Neural cell (in vitro differentiated cells): ENCODE measurements around the gene SLC22A14. TPM values are rescaled to one million over a fixed set of nuclear protein-coding genes. Genes with fewer than 3 reads are reported as not detected.

Source experiments
- H2AFZ ChIP-seq: fragments of 200-600, 300-800 bp; sonication (generic), shearing (Covaris generic); 2 replicates; pipeline ENCODE4 v1.6.0; 2014; ENCODE audit warnings: low read depth, mild to moderate bottlenecking, antibody characterized with exemption, low read length, moderate library complexity
- H3F3A ChIP-seq: fragments of 200-600 bp; shearing (Covaris generic); 2 replicates; pipeline ENCODE4 v1.6.1; 2016; ENCODE audit warnings: mild to moderate bottlenecking, moderate library complexity, mixed read lengths, antibody characterized with exemption, low read length; ENCODE audit not compliant: insufficient read depth, poor library complexity, severe bottlenecking
- H3K27ac ChIP-seq: fragments of 200-600, 300-800 bp; sonication (generic), shearing (Covaris generic); 2 replicates; pipeline ENCODE4 v1.5.1; 2014; ENCODE audit warnings: mild to moderate bottlenecking, low read length, moderate library complexity
- H3K27me3 ChIP-seq: fragments of 300-800, 200-600 bp; sonication (generic), shearing (Covaris generic); 2 replicates; pipeline ENCODE4 v1.6.0; 2014; ENCODE audit warnings: mild to moderate bottlenecking, low read depth, low read length, moderate library complexity; ENCODE audit not compliant: insufficient read depth
- H3K36me3 ChIP-seq: fragments of 300-800, 200-600 bp; sonication (generic), shearing (Covaris generic); 2 replicates; pipeline ENCODE4 v1.5.1; 2014; ENCODE audit warnings: mild to moderate bottlenecking, antibody characterized with exemption, low read length, moderate library complexity; ENCODE audit not compliant: insufficient read depth
- H3K4me2 ChIP-seq: fragments of 300-800, 200-600 bp; sonication (generic), shearing (Covaris generic); 2 replicates; pipeline ENCODE4 v1.6.0; 2014; ENCODE audit warnings: mild to moderate bottlenecking, low read length
- H3K4me3 ChIP-seq: fragments of 300-800, 200-600 bp; sonication (generic), shearing (Covaris generic); 2 replicates; pipeline ENCODE4 v1.5.1; 2014; ENCODE audit warnings: mild to moderate bottlenecking, low read length, moderate library complexity
- H3K79me2 ChIP-seq: fragments of 200-600 bp; shearing (Covaris generic); replicated peaks from 2 replicates; pipeline ENCODE4 v1.6.0; 2014; ENCODE audit warnings: mild to moderate bottlenecking, low read length, moderate library complexity; ENCODE audit not compliant: insufficient read depth
- H3K9ac ChIP-seq: fragments of 300-800, 200-600 bp; sonication (generic), shearing (Covaris generic); 2 replicates; pipeline ENCODE4 v1.6.1; 2016; ENCODE audit warnings: mild to moderate bottlenecking, low read length, mixed read lengths
- H3K9me2 ChIP-seq: fragments of 200-600 bp; shearing (Covaris generic); 2 replicates; pipeline ENCODE4 v1.6.1; 2016; ENCODE audit warnings: mild to moderate bottlenecking, low read length, mixed read lengths; ENCODE audit not compliant: insufficient read depth
- H3K9me3 ChIP-seq: fragments of 200-600, 300-800 bp; sonication (generic), shearing (Covaris generic); 2 replicates; pipeline ENCODE4 v1.6.1; 2016; ENCODE audit warnings: mild to moderate bottlenecking, mixed run types, low read length, moderate library complexity, mixed read lengths
- H4K20me1 ChIP-seq: fragments of 200-600 bp; shearing (Covaris generic); 2 replicates; pipeline ENCODE4 v1.6.1; 2016; ENCODE audit warnings: mild to moderate bottlenecking, mixed run types; ENCODE audit not compliant: insufficient read depth
- CTCF ChIP-seq: fragments of 450-650 bp; IDR thresholded peaks from 2 replicates; pipeline ENCODE4 v1.5.1; 2014; ENCODE audit warnings: antibody characterized with exemption, mild to moderate bottlenecking, moderate library complexity; ENCODE audit not compliant: poor library complexity, severe bottlenecking
- EP300 ChIP-seq: fragments of 450-650 bp; conservative IDR thresholded peaks from 2 replicates; pipeline ENCODE4 v1.6.1; 2014; ENCODE audit warnings: antibody characterized with exemption, mild to moderate bottlenecking, moderate library complexity; ENCODE audit not compliant: poor library complexity, severe bottlenecking
- EZH2 ChIP-seq: fragments of 200-600, 300-800 bp; shearing (Covaris generic), sonication (generic); IDR thresholded peaks from 2 replicates; pipeline ENCODE4 v1.6.1; 2014; ENCODE audit warnings: antibody characterized with exemption, low read length, borderline replicate concordance, mild to moderate bottlenecking; ENCODE audit not compliant: insufficient read depth, poor library complexity, severe bottlenecking
- MXI1 ChIP-seq: fragments of 450-650 bp; conservative IDR thresholded peaks from 2 replicates; pipeline ENCODE4 v1.6.1; 2014; ENCODE audit warnings: antibody characterized with exemption, mild to moderate bottlenecking; ENCODE audit not compliant: poor library complexity, severe bottlenecking
- POLR2AphosphoS5 ChIP-seq: IDR thresholded peaks from 2 replicates; pipeline ENCODE4 v1.6.1; 2012
- RAD21 ChIP-seq: fragments of 450-650 bp; conservative IDR thresholded peaks from 2 replicates; pipeline ENCODE4 v1.6.1; 2014; ENCODE audit warnings: antibody characterized with exemption, mild to moderate bottlenecking, moderate library complexity
- REST ChIP-seq: IDR thresholded peaks from 2 replicates; pipeline ENCODE4 v1.6.1; 2012; ENCODE audit warnings: borderline replicate concordance
- SMC3 ChIP-seq: fragments of 450-650 bp; conservative IDR thresholded peaks from 2 replicates; pipeline ENCODE4 v1.6.1; 2014; ENCODE audit warnings: antibody characterized with exemption, mild to moderate bottlenecking, moderate library complexity; ENCODE audit not compliant: poor library complexity
- TAF1 ChIP-seq: IDR thresholded peaks from 2 replicates; pipeline ENCODE4 v1.6.1; 2012; ENCODE audit warnings: low read depth
- polyA plus RNA-seq: library from polyadenylated mRNA; depleted of rRNA; stranded (reverse); fragments of >200 nt; gene quantifications from 2 replicates; pipeline ENCODE4 v1.2.3, GENCODE V29; 2014

The SLC22A14 gene
- polyA plus RNA-seq, 1 donor from 2014 or later: 0.25 TPM

GRCh38 chr3:38276917-38277630, 5.0 kb upstream of the SLC22A14 start:
- Histone ChIP-seq H2AFZ (no peak overlapping the region), H3K4me3 (no peak overlapping the region), H3K9me2 (no peaks in the 10 kb centered on the region), H4K20me1 (no peaks in the 10 kb centered on the region), H3K79me2 (no peaks in the 10 kb centered on the region), H3K9me3 (no peaks in the 10 kb centered on the region), H3K36me3 (no peaks in the 10 kb centered on the region), H3K9ac (no peak overlapping the region), H3K4me2 (no peak overlapping the region), H3K27me3 (no peaks in the 10 kb centered on the region), H3F3A (no peaks in the 10 kb centered on the region), H3K27ac (no peak overlapping the region)
- no peak for TF ChIP-seq CTCF
- TF ChIP-seq EP300: no peak
- TF ChIP-seq REST: no peak
- TF ChIP-seq EZH2: no peak
- TF ChIP-seq MXI1: no peak
- TF ChIP-seq SMC3: no peak
- no peak for TF ChIP-seq TAF1
- no peak for TF ChIP-seq POLR2AphosphoS5

DNA sequence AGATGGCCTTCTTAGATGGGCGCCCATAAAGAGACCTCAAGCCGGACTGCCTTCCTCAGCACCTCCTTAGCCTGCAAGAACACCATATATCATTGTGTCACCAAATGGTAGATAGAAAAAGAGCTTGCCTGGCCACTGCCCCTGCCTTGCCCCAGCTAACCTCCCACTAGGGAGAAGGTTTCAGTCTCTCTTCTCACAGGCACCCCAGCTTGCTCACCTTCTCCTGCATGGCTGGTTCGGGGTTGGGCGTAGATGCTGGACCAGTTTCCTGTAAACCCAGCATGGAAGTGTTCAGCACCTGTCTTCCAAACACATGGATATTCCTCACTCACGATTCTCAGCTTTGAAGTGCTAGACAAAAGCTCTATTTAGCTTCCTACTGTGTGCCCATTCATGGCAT, 3.3 kb upstream of the SLC22A14 start:
- no peak overlapping the region for H3K27ac ChIP-seq

More for the DNA sequence above, 3.3 kb upstream of the SLC22A14 start:
- Histone ChIP-seq H3K9me3 (no peaks in the 10 kb centered on the region), H3K27me3 (no peaks in the 10 kb centered on the region), H3K4me2 (no peak overlapping the region), H3K9me2 (no peaks in the 10 kb centered on the region), H4K20me1 (no peaks in the 10 kb centered on the region), H2AFZ (no peak overlapping the region), H3K36me3 (no peaks in the 10 kb centered on the region), H3K4me3 (no peak overlapping the region), H3K9ac (no peak overlapping the region), H3F3A (no peaks in the 10 kb centered on the region), H3K79me2 (no peaks in the 10 kb centered on the region)
- no peak for TF ChIP-seq MXI1
- no peak for TF ChIP-seq EZH2
- no peak for TF ChIP-seq EP300
- no peak for TF ChIP-seq SMC3
- TF ChIP-seq REST: no peak
- no peak for TF ChIP-seq POLR2AphosphoS5
- no peak for TF ChIP-seq CTCF
- TF ChIP-seq RAD21: no peak
- no peak for TF ChIP-seq TAF1
